ENCODE data around the gene ALDH3B1.
"Not testable (repeated sequence)": the region's sequence is repeated elsewhere in the genome, so short reads cannot be mapped to it uniquely, and the experiment has no call there.

ALDH3B1 gene, protein sequence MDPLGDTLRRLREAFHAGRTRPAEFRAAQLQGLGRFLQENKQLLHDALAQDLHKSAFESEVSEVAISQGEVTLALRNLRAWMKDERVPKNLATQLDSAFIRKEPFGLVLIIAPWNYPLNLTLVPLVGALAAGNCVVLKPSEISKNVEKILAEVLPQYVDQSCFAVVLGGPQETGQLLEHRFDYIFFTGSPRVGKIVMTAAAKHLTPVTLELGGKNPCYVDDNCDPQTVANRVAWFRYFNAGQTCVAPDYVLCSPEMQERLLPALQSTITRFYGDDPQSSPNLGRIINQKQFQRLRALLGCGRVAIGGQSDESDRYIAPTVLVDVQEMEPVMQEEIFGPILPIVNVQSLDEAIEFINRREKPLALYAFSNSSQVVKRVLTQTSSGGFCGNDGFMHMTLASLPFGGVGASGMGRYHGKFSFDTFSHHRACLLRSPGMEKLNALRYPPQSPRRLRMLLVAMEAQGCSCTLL

GRCh38 chr11:68010090-68011041, at the start of gene ALDH3B1:
TSS of gene ALDH3B1 (plus strand) at chr11:68010327. CDS start at chr11:68015298, 4,971 bp downstream.
- Histone ChIP-seq H3K9me3 (ENCODE audit: control insufficient read depth, low read depth, low read length) (no peaks in the 10 kb centered on the region), H3K4me1 (ENCODE audit: control insufficient read depth, low read depth, low read length) (peaks cover 11% of the 10 kb centered on the region), H3K9ac (ENCODE audit: low read length) (no peak within 1 kb of the TSS), H3K27ac (ENCODE audit: low read length) (no peak within 1 kb of the TSS), H3K27me3 (ENCODE audit: control insufficient read depth, insufficient read depth, low read length) (no peaks in the 10 kb centered on the region), H3K36me3 (ENCODE audit: control insufficient read depth, low read depth, low read length) (no peaks in the 10 kb centered on the region), H3K4me3 (ENCODE audit: low read length) (no peak within 1 kb of the TSS)

GRCh38 chr11:67963217-67963616, 46.9 kb upstream of the ALDH3B1 start:
- H3K9me3 ChIP-seq (ENCODE audit: control insufficient read depth, low read depth, low read length); H3K4me1 ChIP-seq (ENCODE audit: control insufficient read depth, low read depth, low read length); H3K27ac ChIP-seq (ENCODE audit: low read length); H3K4me3 ChIP-seq (ENCODE audit: low read length); H3K9ac ChIP-seq (ENCODE audit: low read length); H3K36me3 ChIP-seq (ENCODE audit: control insufficient read depth, low read depth, low read length); H3K27me3 ChIP-seq (ENCODE audit: control insufficient read depth, insufficient read depth, low read length): not testable (repeated sequence)

DNA sequence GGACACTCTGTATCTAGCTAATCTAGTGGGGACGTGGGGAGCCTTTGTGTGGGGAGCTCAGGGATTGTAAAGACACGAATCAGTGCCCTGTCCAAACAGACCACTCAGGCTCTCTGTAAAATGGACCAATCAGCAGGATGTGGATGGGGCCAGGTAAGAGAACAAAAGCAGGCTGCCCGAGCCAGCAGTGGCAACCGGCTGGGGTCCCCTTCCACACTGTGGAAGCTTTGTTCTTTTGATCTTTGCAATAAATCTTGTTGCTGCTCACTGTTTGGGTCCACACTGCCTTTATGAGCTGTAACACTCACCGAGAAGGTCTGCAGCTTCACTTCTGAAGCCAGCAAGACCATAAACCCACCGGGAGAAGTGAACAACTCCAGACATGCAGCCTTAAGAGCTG, 46.2 kb upstream of the ALDH3B1 start:
- not testable (repeated sequence) for H3K36me3 ChIP-seq (ENCODE audit: control insufficient read depth, low read depth, low read length); H3K4me3 ChIP-seq (ENCODE audit: low read length); H3K9me3 ChIP-seq (ENCODE audit: control insufficient read depth, low read depth, low read length); H3K27me3 ChIP-seq (ENCODE audit: control insufficient read depth, insufficient read depth, low read length); H3K4me1 ChIP-seq (ENCODE audit: control insufficient read depth, low read depth, low read length); H3K9ac ChIP-seq (ENCODE audit: low read length); H3K27ac ChIP-seq (ENCODE audit: low read length)

DNA sequence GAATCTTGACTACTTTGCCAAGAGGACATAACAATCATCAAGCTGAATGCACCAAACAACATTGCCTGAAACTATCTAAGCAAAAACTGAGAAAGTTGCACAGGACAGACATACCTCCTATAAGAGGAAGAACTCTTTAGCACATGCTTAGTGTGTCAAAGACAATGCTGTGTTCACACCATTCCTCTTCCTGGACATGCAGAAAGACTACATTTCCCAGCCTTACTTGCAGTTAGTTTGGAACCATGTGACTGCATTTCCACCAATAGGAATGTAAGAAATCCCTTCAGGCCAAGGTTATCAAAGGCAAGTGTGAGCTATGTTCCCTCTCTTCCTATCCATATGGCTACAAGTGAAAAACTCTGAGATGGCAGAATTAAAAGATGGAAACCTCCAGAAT, 45.4 kb upstream of the ALDH3B1 start:
- H3K9ac ChIP-seq (ENCODE audit: low read length); H3K4me3 ChIP-seq (ENCODE audit: low read length); H3K4me1 ChIP-seq (ENCODE audit: control insufficient read depth, low read depth, low read length): not testable (repeated sequence)

GRCh38 chr11:67965830-67966348, 44.2 kb upstream of the ALDH3B1 start:
- H3K36me3 ChIP-seq (ENCODE audit: control insufficient read depth, low read depth, low read length); H3K9ac ChIP-seq (ENCODE audit: low read length); H3K4me1 ChIP-seq (ENCODE audit: control insufficient read depth, low read depth, low read length); H3K27ac ChIP-seq (ENCODE audit: low read length); H3K9me3 ChIP-seq (ENCODE audit: control insufficient read depth, low read depth, low read length); H3K27me3 ChIP-seq (ENCODE audit: control insufficient read depth, insufficient read depth, low read length); H3K4me3 ChIP-seq (ENCODE audit: low read length): not testable (repeated sequence)

More for the DNA sequence above, 45.4 kb upstream of the ALDH3B1 start:
- H3K9me3 ChIP-seq (ENCODE audit: control insufficient read depth, low read depth, low read length); H3K27me3 ChIP-seq (ENCODE audit: control insufficient read depth, insufficient read depth, low read length); H3K36me3 ChIP-seq (ENCODE audit: control insufficient read depth, low read depth, low read length); H3K27ac ChIP-seq (ENCODE audit: low read length): not testable (repeated sequence)

DNA sequence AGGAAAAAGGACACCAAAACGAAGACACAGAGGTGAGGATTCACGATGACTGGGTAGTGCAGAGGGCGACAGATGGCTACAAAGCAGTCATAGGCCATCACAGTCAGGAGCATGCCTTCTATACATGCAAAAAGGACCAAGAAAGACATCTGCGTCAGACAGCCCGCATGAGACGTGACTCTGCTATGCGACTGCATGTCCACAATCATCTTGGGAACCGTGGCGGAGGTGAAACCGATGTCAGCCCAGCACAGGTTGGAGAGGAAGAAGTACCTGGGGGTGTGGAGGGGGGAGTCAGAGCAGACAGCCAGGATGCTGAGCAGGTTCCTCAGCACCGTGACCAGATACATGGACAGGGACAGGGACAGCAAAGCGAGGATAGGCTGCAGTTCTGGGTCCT, 35.4 kb upstream of the ALDH3B1 start:
- H3K27me3 ChIP-seq (ENCODE audit: control insufficient read depth, insufficient read depth, low read length); H3K36me3 ChIP-seq (ENCODE audit: control insufficient read depth, low read depth, low read length); H3K9ac ChIP-seq (ENCODE audit: low read length); H3K4me1 ChIP-seq (ENCODE audit: control insufficient read depth, low read depth, low read length); H3K4me3 ChIP-seq (ENCODE audit: low read length); H3K27ac ChIP-seq (ENCODE audit: low read length); H3K9me3 ChIP-seq (ENCODE audit: control insufficient read depth, low read depth, low read length): not testable (repeated sequence)

GRCh38 chr11:67978766-67979418, 31.2 kb upstream of the ALDH3B1 start:
- H3K36me3 ChIP-seq (ENCODE audit: control insufficient read depth, low read depth, low read length); H3K4me1 ChIP-seq (ENCODE audit: control insufficient read depth, low read depth, low read length); H3K9ac ChIP-seq (ENCODE audit: low read length); H3K9me3 ChIP-seq (ENCODE audit: control insufficient read depth, low read depth, low read length); H3K4me3 ChIP-seq (ENCODE audit: low read length); H3K27me3 ChIP-seq (ENCODE audit: control insufficient read depth, insufficient read depth, low read length); H3K27ac ChIP-seq (ENCODE audit: low read length): not testable (repeated sequence)

DNA sequence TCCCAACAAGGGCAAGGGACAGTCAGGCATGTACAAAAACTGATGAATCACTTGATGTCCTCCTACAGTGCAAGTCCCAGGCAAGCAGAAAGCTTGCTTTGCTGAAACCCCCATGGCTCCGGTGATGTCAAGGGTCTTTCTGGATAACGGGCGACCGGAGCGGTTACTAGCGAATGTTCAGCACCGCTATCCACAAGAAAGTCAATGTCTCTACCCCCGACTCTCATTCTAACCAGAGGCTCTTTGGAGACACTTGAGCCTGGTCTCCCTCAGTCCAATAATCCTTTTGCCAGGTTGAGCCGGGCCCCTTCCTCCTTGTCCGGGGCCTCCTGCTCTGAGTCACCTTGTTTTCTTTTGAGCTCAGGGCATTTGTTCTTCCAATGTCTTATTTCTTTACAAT, 28.9 kb upstream of the ALDH3B1 start:
- not testable (repeated sequence) for H3K4me3 ChIP-seq (ENCODE audit: low read length); H3K36me3 ChIP-seq (ENCODE audit: control insufficient read depth, low read depth, low read length); H3K9me3 ChIP-seq (ENCODE audit: control insufficient read depth, low read depth, low read length); H3K9ac ChIP-seq (ENCODE audit: low read length); H3K27me3 ChIP-seq (ENCODE audit: control insufficient read depth, insufficient read depth, low read length); H3K4me1 ChIP-seq (ENCODE audit: control insufficient read depth, low read depth, low read length); H3K27ac ChIP-seq (ENCODE audit: low read length)

DNA sequence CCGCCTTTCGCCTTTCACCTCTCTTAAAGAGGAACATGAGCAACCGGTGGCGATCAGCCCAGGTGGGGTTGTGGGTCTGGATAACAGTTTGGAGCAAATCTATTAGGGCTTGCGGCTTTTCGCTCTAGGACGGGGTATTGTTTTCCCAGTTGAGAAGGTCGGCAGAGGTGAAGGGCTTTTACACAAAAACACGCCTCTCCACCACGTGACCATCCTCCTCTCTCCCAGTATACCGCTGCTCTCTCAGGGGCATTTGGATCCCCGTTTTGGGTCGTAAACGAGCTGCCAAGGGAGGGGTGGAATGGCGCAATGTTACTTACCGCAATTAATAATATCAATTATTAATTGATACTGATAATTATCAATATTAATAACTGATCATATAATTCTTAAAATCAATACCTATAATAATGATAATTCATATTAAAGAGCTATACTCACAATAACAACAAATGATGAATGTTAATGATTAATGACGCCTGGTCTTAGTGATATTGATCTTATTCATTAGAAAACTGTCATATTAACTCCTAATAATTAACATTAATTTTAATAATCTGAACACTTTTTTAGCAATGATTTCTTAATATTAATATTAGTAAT, 27.8 kb upstream of the ALDH3B1 start:
- not testable (repeated sequence) for H3K9me3 ChIP-seq (ENCODE audit: control insufficient read depth, low read depth, low read length); H3K4me1 ChIP-seq (ENCODE audit: control insufficient read depth, low read depth, low read length); H3K4me3 ChIP-seq (ENCODE audit: low read length); H3K27me3 ChIP-seq (ENCODE audit: control insufficient read depth, insufficient read depth, low read length); H3K9ac ChIP-seq (ENCODE audit: low read length); H3K27ac ChIP-seq (ENCODE audit: low read length); H3K36me3 ChIP-seq (ENCODE audit: control insufficient read depth, low read depth, low read length)

GRCh38 chr11:67983951-67984350, 26.2 kb upstream of the ALDH3B1 start:
- Histone ChIP-seq H3K9ac (ENCODE audit: low read length) (no peak overlapping the region), H3K27me3 (ENCODE audit: control insufficient read depth, insufficient read depth, low read length) (no peaks in the 10 kb centered on the region)

GRCh38 chr11:67985302-67985701, 24.8 kb upstream of the ALDH3B1 start:
- not testable (repeated sequence) for H3K9me3 ChIP-seq (ENCODE audit: control insufficient read depth, low read depth, low read length); H3K27ac ChIP-seq (ENCODE audit: low read length); H3K9ac ChIP-seq (ENCODE audit: low read length); H3K36me3 ChIP-seq (ENCODE audit: control insufficient read depth, low read depth, low read length); H3K4me3 ChIP-seq (ENCODE audit: low read length); H3K4me1 ChIP-seq (ENCODE audit: control insufficient read depth, low read depth, low read length); H3K27me3 ChIP-seq (ENCODE audit: control insufficient read depth, insufficient read depth, low read length)

More at GRCh38 chr11:67983951-67984350, 26.2 kb upstream of the ALDH3B1 start:
- peaks cover 4% of the 10 kb centered on the region for H3K4me1 ChIP-seq (ENCODE audit: control insufficient read depth, low read depth, low read length)
- no peak overlapping the region for H3K4me3 ChIP-seq (ENCODE audit: low read length)
- H3K36me3 ChIP-seq (ENCODE audit: control insufficient read depth, low read depth, low read length), result no peaks in the 10 kb centered on the region
- no peaks in the 10 kb centered on the region for H3K9me3 ChIP-seq (ENCODE audit: control insufficient read depth, low read depth, low read length)
- no peak overlapping the region for H3K27ac ChIP-seq (ENCODE audit: low read length)
